Pulmonary artery endothelial cell (primary cell): Measurements from ENCODE around the gene CBLN4. TPM values are rescaled to one million over a fixed set of nuclear protein-coding genes. Genes with fewer than 3 reads are reported as not detected.

ENCODE experiments used
- DNase-seq: peaks from one replicate; pipeline ENCODE4 v3.0.0-alpha.2; 2011; ENCODE audit warnings: low read depth, low spot score
- total RNA-seq: library from RNA; depleted of rRNA; stranded (reverse); fragments of >200 nt; gene quantifications from 2 replicates; pipeline ENCODE4 v1.2.3, GENCODE V29; 2014

Gene CBLN4
- not detected in 2 replicates for total RNA-seq

DNA sequence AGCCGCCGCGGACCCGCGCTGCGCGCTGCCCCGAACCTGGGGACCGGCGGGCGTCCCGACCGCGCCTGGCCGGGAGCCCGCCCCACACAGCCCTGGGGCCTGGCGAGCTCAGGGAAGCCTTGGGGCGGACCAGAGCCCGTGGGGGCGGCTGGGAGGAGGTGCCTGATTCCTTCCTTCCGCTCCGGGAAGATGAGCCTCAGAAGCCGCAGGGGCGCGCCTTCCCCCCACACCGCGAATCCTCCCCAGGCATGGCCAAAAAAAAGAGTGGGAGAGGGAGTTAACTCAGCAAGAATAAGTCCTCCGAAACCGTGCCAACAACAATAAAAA, at the start of gene CBLN4:
CBLN4 (minus strand) TSS at position 131 of the 327 bp plus-strand sequence. CDS start 1,348 bp downstream, outside the sequence.
- DNase-seq: no peak

- DNase-seq: no peak
Measured at GRCh38 chr20:56043227-56043626, 37.9 kb upstream of the CBLN4 start.

- DNase-seq: no peak
Measured at GRCh38 chr20:56032251-56032650, 26.9 kb upstream of the CBLN4 start.

DNA sequence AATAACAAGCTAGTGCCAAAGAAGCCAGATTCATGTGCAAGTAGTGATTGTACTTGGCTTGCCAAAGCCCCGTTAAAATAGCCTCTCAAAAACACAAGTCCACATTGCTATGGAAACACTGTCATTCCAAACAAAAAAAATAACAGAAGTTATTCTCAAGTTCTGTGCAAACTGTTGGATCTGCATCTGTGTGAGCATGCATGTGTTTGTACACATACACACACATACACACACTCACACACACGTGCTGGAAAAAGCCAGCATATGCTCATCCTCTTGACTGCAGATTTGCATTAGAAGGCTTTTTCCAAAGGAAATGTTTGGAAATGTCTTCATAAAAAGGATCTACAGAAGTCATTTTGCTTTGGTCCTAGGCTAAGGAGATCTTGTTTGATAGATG, 13.4 kb upstream of the CBLN4 start:
- no peak for DNase-seq

DNA sequence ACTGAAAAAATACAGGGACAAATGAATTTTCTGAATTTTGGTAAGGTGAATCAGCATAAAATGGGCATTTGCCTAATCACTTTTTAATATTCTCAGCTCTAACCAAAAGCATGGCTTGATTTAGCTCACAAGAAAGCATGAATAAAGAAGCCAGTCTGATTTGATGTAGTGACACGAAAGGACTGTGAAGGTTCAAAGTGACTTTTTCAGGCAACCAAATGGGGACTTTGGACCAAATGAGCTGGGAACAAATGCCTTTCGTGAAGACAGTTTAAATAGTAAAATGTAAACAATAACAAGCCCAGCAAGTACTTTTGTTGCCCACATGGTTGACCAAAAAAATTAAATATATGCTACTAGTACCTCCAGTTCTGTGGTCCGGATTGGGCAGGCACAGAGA, 12.9 kb upstream of the CBLN4 start:
- no peak for DNase-seq

DNA sequence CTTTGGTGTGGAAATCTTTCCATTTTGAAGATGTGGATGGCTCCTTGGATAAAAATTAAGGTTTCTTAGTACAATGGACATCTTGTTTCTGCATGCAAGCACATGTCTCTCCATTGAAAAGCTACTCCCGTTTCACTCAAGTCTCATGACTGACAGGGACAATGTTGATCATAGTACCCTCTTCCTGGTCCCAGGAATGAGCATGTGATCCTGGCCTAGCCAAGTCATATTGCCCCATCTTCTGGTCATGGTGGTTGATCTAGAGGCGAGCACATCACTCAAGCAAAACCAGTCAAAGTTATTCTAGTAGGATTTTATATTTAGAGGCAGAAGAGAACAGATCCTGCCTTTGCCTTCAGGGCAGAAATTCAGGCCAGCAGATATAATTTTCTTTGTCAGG, 12.2 kb upstream of the CBLN4 start:
- no peak for DNase-seq

DNA sequence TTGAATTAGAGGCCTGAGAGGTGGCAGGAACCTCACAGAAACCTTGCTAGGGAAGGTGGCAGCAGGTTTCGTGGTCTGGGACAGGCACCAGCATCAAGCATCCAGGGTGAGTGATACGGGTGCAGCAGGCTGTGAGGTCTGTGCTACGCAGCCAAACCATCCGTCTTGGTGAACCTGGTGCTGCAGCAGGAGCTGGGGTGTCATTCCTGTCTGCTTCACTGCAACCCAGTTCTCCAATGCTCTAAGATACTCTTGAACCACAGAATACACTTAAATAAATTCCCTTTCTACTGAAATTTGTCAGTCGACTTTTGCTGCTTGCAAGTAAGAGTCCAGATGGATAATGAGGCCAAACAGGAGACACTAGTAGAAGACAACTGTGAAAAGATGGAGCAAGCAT, 9.7 kb upstream of the CBLN4 start:
- no peak for DNase-seq

DNA sequence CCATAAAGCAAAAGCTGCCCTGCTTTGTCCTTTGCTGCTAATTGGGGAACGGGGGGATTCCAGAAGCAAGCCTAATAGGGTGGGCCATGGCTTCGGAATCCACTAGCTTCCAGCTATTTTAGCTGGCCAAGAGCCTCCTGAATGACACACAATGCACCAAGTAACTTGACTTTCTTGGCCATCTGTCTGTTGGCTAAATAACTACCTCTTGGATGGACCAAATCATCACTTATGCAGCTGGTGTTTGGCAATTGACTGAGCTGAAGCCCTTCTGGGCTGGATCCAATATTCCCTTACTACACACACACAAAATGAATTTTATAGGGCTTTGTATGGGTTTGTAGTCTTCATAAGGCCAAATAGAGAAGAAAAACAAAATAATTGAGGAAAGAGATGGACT, 8.8 kb upstream of the CBLN4 start:
- DNase-seq: no peak

DNA sequence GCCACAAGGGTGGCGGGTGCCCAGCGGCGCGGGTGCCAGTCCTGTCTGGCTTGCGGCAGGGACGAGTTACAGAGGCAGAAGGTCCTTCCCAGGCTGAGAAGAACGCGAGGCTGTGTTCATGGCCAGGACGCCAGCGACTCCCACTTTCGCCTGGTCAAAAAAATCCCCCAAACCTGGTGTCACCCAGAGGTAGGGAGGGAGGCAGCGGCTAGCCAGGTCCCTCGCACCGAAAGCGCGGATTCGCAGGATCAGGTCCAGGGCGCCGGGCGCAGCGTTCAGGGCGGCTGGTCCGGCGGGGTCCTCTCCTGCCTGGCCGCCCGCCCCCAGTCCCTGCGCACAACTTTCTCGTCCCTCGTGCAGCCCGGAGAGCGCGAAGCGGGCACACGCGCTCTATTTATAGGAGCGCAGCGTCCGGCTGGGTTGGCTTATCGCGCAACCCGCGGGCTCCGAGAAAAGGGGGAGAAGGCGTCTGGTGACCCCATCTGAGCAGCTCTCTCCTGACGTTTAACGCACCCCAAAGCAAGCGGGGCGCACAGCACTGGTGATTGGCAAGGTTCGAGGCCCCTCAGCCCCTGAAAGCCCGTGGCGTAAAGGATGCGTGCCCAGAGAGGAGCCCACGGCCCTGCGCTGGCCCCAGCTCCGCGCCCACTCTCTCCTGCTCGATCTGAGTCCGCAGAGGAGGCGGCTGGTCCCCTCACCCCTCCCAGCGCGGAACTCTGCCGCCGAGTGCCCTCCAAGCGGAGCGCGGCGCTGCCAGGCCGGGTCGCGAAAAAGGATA, 519 bp downstream of the CBLN4 start:
- DNase-seq: no peak

DNA sequence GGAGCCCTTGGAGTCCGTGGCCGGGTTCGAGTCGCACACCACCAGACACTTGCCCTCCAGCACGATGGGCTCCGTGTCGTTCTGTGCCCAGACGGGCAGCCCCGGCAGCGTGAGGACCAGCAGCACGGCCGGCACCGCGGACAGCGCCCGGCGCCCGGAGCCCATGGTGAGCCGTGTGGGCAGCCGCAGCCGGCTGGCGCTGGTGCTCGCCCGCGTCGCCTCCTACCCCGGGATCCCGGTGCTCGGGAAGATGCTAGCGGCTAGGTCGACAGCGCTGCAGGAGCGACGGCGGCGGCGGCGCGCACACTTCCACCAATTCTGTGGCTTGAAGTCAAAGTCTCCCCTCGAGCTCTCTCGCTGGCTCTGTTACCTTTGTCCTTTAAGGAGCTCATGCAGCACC, 1.3 kb downstream of the CBLN4 start:
- DNase-seq: no peak

- no peak for DNase-seq
Measured at GRCh38 chr20:56002908-56003800, 2.2 kb downstream of the CBLN4 start.

- DNase-seq: no peak
Measured at GRCh38 chr20:56001890-56002289, 3.4 kb downstream of the CBLN4 start.

GRCh38 chr20:56001106-56001785, 4.1 kb downstream of the CBLN4 start:
- DNase-seq: no peak

GRCh38 chr20:55978550-55978949, 26.8 kb downstream of the CBLN4 start:
- no peak for DNase-seq

DNA sequence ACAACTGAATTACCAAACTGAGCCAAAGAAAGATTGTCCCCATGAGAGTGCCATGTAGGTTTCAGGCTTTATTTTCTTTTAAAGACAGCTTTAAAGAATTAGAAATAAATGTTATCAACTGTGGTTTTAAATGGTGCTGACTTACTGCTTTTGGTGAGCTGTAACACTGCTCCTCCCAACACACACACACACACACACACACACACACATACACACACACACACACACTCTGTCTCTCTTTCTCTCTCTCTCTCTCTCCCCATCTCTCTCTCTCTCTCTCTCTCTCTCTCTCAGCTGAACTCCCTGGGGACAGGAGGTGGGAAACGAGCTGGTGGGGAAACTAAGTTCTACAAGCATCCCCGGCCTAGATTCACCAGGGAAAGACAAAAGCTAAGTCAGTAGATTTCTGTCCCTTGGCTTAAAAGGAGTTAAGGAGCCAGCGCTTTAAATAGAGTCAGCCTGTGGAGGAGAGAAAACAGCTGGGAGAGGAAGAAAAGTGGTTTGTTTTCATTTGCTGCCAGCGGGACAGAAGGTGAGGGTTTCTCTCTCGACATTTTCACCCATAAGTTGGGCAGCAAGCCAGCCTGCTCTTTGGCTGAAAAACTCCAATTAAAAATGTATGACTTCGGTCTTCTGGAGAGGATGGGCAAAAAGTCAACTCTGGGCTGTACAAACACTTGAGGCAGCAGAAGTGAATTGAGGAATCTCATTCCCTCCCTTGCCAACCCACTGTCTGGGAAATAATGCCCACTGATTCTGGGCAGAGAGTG, 27.4 kb downstream of the CBLN4 start:
- no peak for DNase-seq

DNA sequence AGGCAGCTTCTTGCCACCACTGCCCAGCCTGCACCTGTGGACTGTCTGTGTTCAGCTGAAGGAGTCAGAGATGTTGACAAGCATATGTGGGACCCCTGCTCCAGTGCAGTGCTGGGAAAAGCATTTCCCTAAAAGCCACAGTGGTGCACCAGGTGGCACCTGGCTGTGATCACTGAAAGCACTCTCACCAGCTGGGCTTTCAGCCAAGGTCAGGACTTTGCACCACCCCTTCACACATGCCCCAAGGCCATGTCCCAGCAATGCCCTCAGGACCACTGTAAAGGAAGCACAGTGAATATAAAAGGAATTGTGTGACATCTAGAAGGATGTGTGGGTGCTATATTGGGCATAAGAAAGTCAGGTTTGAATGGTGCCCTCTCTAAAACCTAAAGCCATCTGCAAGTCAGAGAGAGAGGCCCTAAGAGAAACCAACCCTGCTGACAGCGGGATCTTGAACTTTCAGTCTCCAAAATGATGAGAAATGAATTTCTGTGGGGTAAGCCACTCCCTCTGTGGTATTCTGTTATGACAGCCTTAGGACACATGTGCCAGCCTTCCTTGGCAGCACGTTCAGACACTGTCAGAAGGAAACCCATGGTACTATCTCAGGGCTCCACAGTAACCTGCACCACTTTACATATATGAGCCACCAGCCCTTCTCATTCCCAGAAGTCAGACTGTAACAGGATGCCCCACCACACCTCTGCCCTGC, 30.7 kb downstream of the CBLN4 start:
- no peak for DNase-seq

GRCh38 chr20:55964790-55965189, 40.5 kb downstream of the CBLN4 start:
- no peak for DNase-seq

DNA sequence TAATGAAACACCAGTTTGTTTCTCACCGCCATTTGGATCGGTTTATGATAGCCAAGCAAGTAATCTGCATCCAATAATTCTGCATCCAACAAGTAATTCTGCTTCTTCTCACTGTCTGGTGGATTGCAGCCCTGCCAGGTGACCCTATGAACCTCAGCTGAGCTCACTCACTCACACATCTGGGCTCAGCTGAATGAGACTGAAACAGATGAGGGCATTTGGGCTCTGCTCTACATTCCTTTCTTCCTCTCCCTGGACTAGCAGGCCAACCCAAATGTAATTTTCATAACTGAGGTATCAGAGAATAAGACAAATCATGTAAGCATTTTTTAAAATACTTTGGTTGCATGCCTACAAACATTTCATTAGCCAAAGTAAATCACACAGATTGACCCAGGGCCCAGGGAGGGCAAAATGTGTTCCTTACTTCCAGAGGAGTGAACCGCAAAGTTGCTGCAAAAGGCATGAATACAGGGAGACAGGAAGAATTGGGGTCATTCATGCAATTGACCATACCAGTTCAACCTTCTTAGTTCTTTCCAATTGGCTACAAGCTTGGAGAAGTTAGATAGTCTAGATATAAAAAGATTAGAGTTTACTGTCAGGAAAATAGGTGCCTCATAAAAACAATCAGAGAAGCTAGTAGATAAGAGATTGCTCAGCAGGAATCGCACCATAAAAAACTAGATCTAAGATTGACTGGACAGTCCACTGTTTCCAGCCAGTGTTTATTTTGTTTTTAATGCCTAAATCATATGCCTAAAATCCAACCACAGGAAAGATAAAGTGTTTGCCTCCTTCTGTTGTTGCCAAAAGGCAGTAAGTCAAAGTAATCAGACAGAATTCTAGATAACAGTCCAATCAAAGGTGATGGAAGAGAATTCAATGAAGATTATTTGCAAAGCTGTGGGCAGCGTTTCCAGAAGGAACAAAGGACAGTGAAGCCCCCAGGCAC, 43.7 kb downstream of the CBLN4 start:
- no peak for DNase-seq

GRCh38 chr20:55953201-55953600, 52.1 kb downstream of the CBLN4 start:
- no peak for DNase-seq

GRCh38 chr20:55947701-55948100, 57.6 kb downstream of the CBLN4 start:
- no peak for DNase-seq
